ENCODE measurements around the gene FTHL17. TPM values are rescaled to one million over a fixed set of nuclear protein-coding genes. Genes with fewer than 3 reads are reported as not detected.

Gene FTHL17
- polyA plus RNA-seq (2013, experiment 1 of 2): not detected
- not detected for polyA plus RNA-seq (2013, experiment 2 of 2)

DNA sequence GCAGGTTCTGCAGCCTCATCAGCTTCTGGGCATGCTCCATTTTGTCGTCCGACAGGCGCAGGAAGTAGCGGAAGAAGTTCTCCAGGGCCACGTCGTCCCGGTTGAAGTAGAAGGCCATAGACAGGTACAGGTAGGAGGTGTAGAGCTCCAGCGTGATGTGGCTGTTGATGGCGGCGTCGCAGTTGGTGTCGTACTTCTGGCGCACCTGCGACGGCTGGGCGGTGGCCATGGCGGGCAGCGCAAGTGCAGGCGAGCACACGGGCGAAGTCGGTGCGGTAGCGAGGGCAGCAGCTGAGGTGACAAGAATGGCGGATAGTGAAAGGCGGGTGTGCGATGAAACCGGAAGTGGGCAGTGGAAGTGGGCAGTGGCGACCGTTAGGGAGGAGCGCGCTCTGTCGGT, at the start of gene FTHL17:
TSS of gene FTHL17 (minus strand) at position 317 of the 400 bp plus-strand sequence. CDS start at position 229, 88 bp downstream.
- no peaks in the 10 kb centered on the region for H3K79me1 ChIP-seq (replicated peaks; ENCODE audit: low read length, poor library complexity, severe bottlenecking)
- H3K36me3 ChIP-seq (ENCODE audit: control insufficient read depth in 1 of 2, insufficient read depth in 2 of 2, low read depth in 1 of 2, low read length in 2 of 2): no peaks in the 10 kb centered on the region
- H3K9ac ChIP-seq (ENCODE audit: low read length): no peak within 1 kb of the TSS
- no peak within 1 kb of the TSS for H2BK5ac ChIP-seq (ENCODE audit: low read depth, low read length, poor library complexity, severe bottlenecking)
- H3K27me3 ChIP-seq (ENCODE audit: control insufficient read depth in 1 of 2, insufficient read depth in 1 of 2, low read length in 2 of 2): no peaks in the 10 kb centered on the region
- no peak within 1 kb of the TSS for H3K4me3 ChIP-seq (ENCODE audit: insufficient read depth in 1 of 2, low read depth in 1 of 2, low read length in 2 of 2)
- 98% methylated on average over 24 of the region's 33 CpGs for WGBS
- no peak for DNase-seq
- no peak within 1 kb of the TSS for H4K8ac ChIP-seq (ENCODE audit: low read length)
- no peak within 1 kb of the TSS for H2AFZ ChIP-seq (ENCODE audit: low read depth, low read length)
- H4K91ac ChIP-seq (ENCODE audit: low read length): no peak within 1 kb of the TSS
- H3K23ac ChIP-seq (ENCODE audit: low read length in 2 of 2): no peak within 1 kb of the TSS
- H2BK15ac ChIP-seq (ENCODE audit: low read depth, poor library complexity, severe bottlenecking): no peak within 1 kb of the TSS
- no peak within 1 kb of the TSS for H2AK5ac ChIP-seq (ENCODE audit: low read length, severe bottlenecking)
- H3K27ac ChIP-seq (ENCODE audit: low read length, poor library complexity, severe bottlenecking): no peak within 1 kb of the TSS
- H3K4me1 ChIP-seq (ENCODE audit: control insufficient read depth, insufficient read depth, low read depth, low read length): no peaks in the 10 kb centered on the region
- no peak within 1 kb of the TSS for H3K18ac ChIP-seq (ENCODE audit: low read depth in 1 of 2, low read length in 2 of 2)
- H3K4me2 ChIP-seq (ENCODE audit: low read length, poor library complexity, severe bottlenecking): no peak within 1 kb of the TSS
- no peak within 1 kb of the TSS for H3K4ac ChIP-seq (ENCODE audit: low read depth in 1 of 2, low read length in 2 of 2)
- H2BK120ac ChIP-seq (ENCODE audit: low read depth, low read length): no peak within 1 kb of the TSS
- peaks cover 12% of the 10 kb centered on the region for H3K9me3 ChIP-seq (ENCODE audit: control insufficient read depth, low read length)
- H3K14ac ChIP-seq (ENCODE audit: low read length in 2 of 2): no peak within 1 kb of the TSS
- H2BK12ac ChIP-seq (ENCODE audit: low read length in 2 of 2): no peak within 1 kb of the TSS

DNA sequence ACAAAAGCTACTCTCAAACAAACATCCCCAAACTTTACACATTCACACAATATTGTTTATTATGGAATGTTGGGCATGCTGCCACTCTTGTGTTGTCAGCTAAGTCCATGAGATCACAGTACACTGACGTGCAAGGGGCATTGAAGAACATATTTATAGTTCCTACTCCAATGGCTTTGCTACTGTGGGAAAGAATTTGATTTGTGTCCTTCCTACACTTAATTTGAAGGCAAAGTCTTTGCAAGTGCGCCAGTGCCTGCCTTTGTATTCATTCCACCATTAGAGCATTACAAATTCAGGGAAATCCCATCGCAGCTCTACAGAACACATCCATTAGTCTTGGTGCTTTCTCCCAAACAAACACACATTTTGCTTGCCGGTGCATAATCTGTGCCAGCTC, 45.4 kb upstream of the FTHL17 start:
- Histone ChIP-seq H3K4me2 (ENCODE audit: low read length, poor library complexity, severe bottlenecking) (no peak overlapping the region), H3K9ac (ENCODE audit: low read length) (no peak overlapping the region), H3K36me3 (ENCODE audit: control insufficient read depth in 1 of 2, insufficient read depth in 2 of 2, low read depth in 1 of 2, low read length in 2 of 2) (no peaks in the 10 kb centered on the region), H2BK5ac (ENCODE audit: low read depth, low read length, poor library complexity, severe bottlenecking) (no peak overlapping the region), H2BK120ac (ENCODE audit: low read depth, low read length) (no peak overlapping the region), H2BK12ac (ENCODE audit: low read length in 2 of 2) (no peak overlapping the region), H3K23ac (ENCODE audit: low read length in 2 of 2) (no peak overlapping the region), H3K27ac (ENCODE audit: low read length, poor library complexity, severe bottlenecking) (no peak overlapping the region), H3K79me1 (replicated peaks; ENCODE audit: low read length, poor library complexity, severe bottlenecking) (no peaks in the 10 kb centered on the region), H3K27me3 (ENCODE audit: control insufficient read depth in 1 of 2, insufficient read depth in 1 of 2, low read length in 2 of 2) (peaks cover 0 to 3% of the 10 kb centered on the region in 2 experiments), H4K91ac (ENCODE audit: low read length) (no peak overlapping the region), H3K4me1 (ENCODE audit: control insufficient read depth, insufficient read depth, low read depth, low read length) (no peaks in the 10 kb centered on the region), H2BK15ac (ENCODE audit: low read depth, poor library complexity, severe bottlenecking) (no peak overlapping the region), H3K4ac (ENCODE audit: low read depth in 1 of 2, low read length in 2 of 2) (no peak overlapping the region), H2AK5ac (ENCODE audit: low read length, severe bottlenecking) (no peak overlapping the region), H3K9me3 (ENCODE audit: control insufficient read depth, low read length) (no peaks in the 10 kb centered on the region), H3K18ac (ENCODE audit: low read depth in 1 of 2, low read length in 2 of 2) (no peak overlapping the region), H3K14ac (ENCODE audit: low read length in 2 of 2) (no peak overlapping the region), H4K8ac (ENCODE audit: low read length) (no peak overlapping the region), H2AFZ (ENCODE audit: low read depth, low read length) (no peak overlapping the region), H3K4me3 (ENCODE audit: insufficient read depth in 1 of 2, low read depth in 1 of 2, low read length in 2 of 2) (no peak overlapping the region)
- no peak for DNase-seq
- 93% methylated on average over 3 of the region's 4 CpGs for WGBS

DNA sequence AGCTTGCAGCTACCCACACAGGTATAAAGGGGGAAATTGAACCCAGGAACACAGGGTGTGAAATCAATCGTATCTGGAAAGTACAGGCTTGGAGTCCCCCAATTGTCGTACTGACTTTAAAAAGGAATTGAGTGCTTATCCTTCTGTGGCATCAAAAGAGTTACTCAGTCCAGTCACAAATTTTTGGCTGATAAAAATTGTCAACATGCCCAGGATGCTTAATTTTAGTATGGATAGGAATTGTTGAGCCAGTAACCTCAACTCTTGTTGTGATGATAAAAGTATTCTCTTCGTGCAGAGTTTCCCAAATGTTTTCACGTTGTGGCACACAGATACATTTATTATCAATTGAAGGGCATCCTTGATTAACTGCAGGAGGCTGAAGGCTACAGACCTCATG, 43.6 kb upstream of the FTHL17 start:
- no peak overlapping the region for H3K4ac ChIP-seq (ENCODE audit: low read depth in 1 of 2, low read length in 2 of 2)
- no peak overlapping the region for H3K23ac ChIP-seq (ENCODE audit: low read length in 2 of 2)
- no peak overlapping the region for H3K4me3 ChIP-seq (ENCODE audit: insufficient read depth in 1 of 2, low read depth in 1 of 2, low read length in 2 of 2)
- H3K36me3 ChIP-seq (ENCODE audit: control insufficient read depth in 1 of 2, insufficient read depth in 2 of 2, low read depth in 1 of 2, low read length in 2 of 2): no peaks in the 10 kb centered on the region
- no peak overlapping the region for H4K8ac ChIP-seq (ENCODE audit: low read length)
- H3K4me2 ChIP-seq (ENCODE audit: low read length, poor library complexity, severe bottlenecking): no peak overlapping the region
- H2BK5ac ChIP-seq (ENCODE audit: low read depth, low read length, poor library complexity, severe bottlenecking): no peak overlapping the region
- H2AK5ac ChIP-seq (ENCODE audit: low read length, severe bottlenecking): no peak overlapping the region
- H3K14ac ChIP-seq (ENCODE audit: low read length in 2 of 2): no peak overlapping the region
- H3K4me1 ChIP-seq (ENCODE audit: control insufficient read depth, insufficient read depth, low read depth, low read length): no peaks in the 10 kb centered on the region
- WGBS: 94% methylated on average over 4 of the region's 4 CpGs
- no peaks in the 10 kb centered on the region for H3K9me3 ChIP-seq (ENCODE audit: control insufficient read depth, low read length)
- no peak overlapping the region for H3K9ac ChIP-seq (ENCODE audit: low read length)
- H2BK12ac ChIP-seq (ENCODE audit: low read length in 2 of 2): no peak overlapping the region
- no peak overlapping the region for H2AFZ ChIP-seq (ENCODE audit: low read depth, low read length)
- no peak overlapping the region for H4K91ac ChIP-seq (ENCODE audit: low read length)
- DNase-seq: no peak
- no peaks in the 10 kb centered on the region for H3K79me1 ChIP-seq (replicated peaks; ENCODE audit: low read length, poor library complexity, severe bottlenecking)
- H3K27ac ChIP-seq (ENCODE audit: low read length, poor library complexity, severe bottlenecking): no peak overlapping the region
- H2BK120ac ChIP-seq (ENCODE audit: low read depth, low read length): no peak overlapping the region
- no peak overlapping the region for H2BK15ac ChIP-seq (ENCODE audit: low read depth, poor library complexity, severe bottlenecking)
- H3K18ac ChIP-seq (ENCODE audit: low read depth in 1 of 2, low read length in 2 of 2): no peak overlapping the region
- H3K27me3 ChIP-seq (ENCODE audit: control insufficient read depth in 1 of 2, insufficient read depth in 1 of 2, low read length in 2 of 2): peaks cover 0 to 3% of the 10 kb centered on the region in 2 experiments

DNA sequence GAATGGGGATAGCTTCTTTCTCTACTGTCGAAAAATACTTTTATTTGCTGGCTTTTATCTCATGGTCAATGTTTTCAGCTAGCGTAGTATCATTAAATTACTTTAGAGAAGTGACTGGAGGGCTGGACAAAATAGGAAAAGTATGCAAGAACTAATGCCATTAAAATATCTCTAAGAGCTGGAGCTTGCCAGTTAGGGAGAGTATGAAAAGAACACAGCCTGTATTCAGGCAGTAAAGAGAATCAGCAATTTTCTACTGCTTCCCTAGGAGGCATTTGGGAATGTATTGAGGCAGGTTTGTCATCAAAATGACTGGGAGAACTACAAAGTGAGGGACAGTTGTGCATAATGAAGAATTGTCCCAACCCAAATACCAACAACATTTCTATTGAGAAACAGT, 43.0 kb upstream of the FTHL17 start:
- Histone ChIP-seq H3K23ac (ENCODE audit: low read length in 2 of 2) (no peak overlapping the region), H3K4me1 (ENCODE audit: control insufficient read depth, insufficient read depth, low read depth, low read length) (no peaks in the 10 kb centered on the region), H2BK5ac (ENCODE audit: low read depth, low read length, poor library complexity, severe bottlenecking) (no peak overlapping the region), H3K27me3 (ENCODE audit: control insufficient read depth in 1 of 2, insufficient read depth in 1 of 2, low read length in 2 of 2) (peaks cover 0 to 3% of the 10 kb centered on the region in 2 experiments), H2BK120ac (ENCODE audit: low read depth, low read length) (no peak overlapping the region), H3K27ac (ENCODE audit: low read length, poor library complexity, severe bottlenecking) (no peak overlapping the region), H3K18ac (ENCODE audit: low read depth in 1 of 2, low read length in 2 of 2) (no peak overlapping the region), H2AK5ac (ENCODE audit: low read length, severe bottlenecking) (no peak overlapping the region), H3K9me3 (ENCODE audit: control insufficient read depth, low read length) (no peaks in the 10 kb centered on the region), H4K8ac (ENCODE audit: low read length) (no peak overlapping the region), H3K4me3 (ENCODE audit: insufficient read depth in 1 of 2, low read depth in 1 of 2, low read length in 2 of 2) (no peak overlapping the region), H3K4ac (ENCODE audit: low read depth in 1 of 2, low read length in 2 of 2) (no peak overlapping the region), H2BK15ac (ENCODE audit: low read depth, poor library complexity, severe bottlenecking) (no peak overlapping the region), H3K36me3 (ENCODE audit: control insufficient read depth in 1 of 2, insufficient read depth in 2 of 2, low read depth in 1 of 2, low read length in 2 of 2) (no peaks in the 10 kb centered on the region), H3K9ac (ENCODE audit: low read length) (no peak overlapping the region), H2BK12ac (ENCODE audit: low read length in 2 of 2) (no peak overlapping the region), H3K79me1 (replicated peaks; ENCODE audit: low read length, poor library complexity, severe bottlenecking) (no peaks in the 10 kb centered on the region), H2AFZ (ENCODE audit: low read depth, low read length) (no peak overlapping the region), H4K91ac (ENCODE audit: low read length) (no peak overlapping the region), H3K4me2 (ENCODE audit: low read length, poor library complexity, severe bottlenecking) (no peak overlapping the region), H3K14ac (ENCODE audit: low read length in 2 of 2) (no peak overlapping the region)
- no peak for DNase-seq
- WGBS: 100% methylated on average over 2 of the region's 2 CpGs
